HG02938 (cell line): ENCODE results near the gene ZNF624.
A peak's percentile ranks its signal among the peaks of the same experiment; 100 is the strongest.
"Not testable (repeated sequence)": the region's sequence is repeated elsewhere in the genome, so short reads cannot be mapped to it uniquely, and the experiment has no call there.

Experiments used
- ATAC-seq: cut with Tn5 transposase; IDR thresholded peaks from one replicate; pipeline ENCODE4 v1.9.1; 2021; ENCODE audit warnings: mild to moderate bottlenecking, moderate library complexity; ENCODE audit not compliant: unreplicated experiment

Gene ZNF624

DNA sequence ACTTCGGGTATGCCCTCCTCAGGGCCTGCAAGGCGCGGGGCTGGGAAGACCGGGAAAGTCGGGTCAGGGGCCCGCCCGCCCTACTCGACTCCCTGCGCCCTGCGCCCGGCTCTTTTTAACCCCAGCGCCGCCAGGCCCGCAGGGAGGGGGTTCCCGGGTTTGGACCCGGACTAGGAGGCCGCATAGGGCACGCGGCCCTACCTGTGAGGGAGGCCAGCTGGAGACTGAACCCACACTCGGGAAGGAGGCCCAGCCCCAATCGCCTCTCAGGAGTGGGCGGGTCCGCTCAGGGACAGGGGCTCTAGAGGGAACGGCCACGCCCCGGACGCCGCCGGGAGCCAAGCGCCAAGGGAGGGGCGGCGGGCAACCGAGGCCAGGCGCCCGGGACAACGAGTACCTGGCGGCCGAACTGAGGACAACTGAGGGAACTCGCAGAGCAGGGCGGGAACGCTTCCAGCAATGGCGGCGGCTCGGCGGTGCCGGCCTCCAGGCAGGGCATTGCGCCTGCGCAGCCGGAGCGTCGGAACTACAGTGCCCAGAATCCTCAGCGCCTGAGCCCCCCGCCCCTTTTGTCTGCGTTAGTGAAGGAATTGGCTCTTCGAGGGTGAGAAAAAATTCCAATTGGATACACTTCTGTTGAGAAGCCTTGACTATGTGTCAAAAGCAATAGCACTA lies at the start of gene ZNF624:
TSS of gene ZNF624 (minus strand) at position 484 of the 675 bp plus-strand sequence.
- ATAC-seq, result peak; percentile 83

DNA sequence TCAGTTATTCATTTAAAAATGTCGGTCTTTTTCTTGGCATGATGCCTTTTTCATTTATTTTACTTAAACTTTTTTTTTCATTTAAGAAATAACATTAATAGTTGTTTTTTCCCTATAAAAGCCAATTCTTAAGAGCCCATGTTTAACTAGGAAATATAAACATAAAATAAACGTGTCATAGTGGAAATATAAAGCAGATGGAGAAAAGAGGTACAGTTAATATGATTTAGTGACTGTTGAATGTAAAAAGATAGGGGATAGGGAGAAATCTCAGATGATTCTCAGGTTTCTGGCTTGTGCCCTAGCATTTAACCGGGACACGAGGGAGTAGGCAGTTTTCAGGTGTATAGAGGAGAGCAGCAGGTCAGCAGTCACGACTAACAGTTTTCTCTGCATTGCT lies 44.0 kb upstream of the ZNF624 start:
- not testable (repeated sequence) for ATAC-seq

DNA sequence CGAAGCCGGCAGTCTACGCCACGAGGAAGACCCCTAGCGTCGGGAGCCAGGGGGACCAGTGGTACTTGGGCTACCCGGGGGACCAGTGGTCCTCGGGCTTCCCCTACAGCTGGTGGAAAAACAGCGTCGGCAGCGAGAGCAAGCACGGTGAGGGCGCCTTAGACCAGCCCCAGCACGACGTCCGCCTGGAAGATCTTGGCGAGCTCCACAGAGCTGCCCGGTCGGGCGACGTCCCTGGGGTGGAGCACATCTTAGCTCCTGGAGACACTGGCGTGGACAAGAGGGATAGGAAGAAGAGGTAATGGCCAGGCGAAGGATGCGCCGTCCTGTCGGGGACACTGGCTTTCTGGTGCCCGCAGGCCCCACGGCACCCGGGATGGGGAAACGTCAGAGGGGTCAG lies 36.8 kb upstream of the ZNF624 start:
- not testable (repeated sequence) for ATAC-seq

DNA sequence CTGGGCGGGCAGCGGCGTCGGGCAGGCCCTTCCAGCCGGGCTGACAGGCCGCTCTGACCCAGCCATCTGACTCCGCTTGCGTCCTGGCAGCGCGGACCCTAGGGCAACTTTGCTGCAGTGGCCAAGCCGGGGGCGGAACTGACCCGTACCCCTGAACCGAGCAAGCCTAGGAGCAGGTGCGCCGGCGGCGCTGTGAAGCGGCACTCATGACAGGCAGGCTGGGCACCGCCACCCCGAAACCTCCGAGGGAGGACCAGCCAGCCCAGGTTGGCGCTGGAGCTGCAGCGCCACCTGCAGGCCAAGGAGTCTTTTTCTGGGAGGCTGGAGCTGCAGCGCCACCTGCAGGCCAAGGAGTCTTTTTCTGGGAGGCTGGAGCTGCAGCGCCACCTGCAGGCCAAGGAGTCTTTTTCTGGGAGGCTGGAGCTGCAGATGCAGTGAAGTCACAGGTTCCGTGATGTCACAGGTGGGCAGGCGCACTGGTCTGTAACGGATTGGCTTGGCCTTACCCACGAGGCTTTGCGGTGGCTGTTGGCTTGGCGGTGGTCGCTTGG lies 36.2 kb upstream of the ZNF624 start, which contains the start of gene CCDC144A:
TSS of gene CCDC144A (plus strand) at position 511 of the 551 bp plus-strand sequence. CDS start 160 bp downstream, outside the sequence.
- ATAC-seq, result not testable (repeated sequence)

DNA sequence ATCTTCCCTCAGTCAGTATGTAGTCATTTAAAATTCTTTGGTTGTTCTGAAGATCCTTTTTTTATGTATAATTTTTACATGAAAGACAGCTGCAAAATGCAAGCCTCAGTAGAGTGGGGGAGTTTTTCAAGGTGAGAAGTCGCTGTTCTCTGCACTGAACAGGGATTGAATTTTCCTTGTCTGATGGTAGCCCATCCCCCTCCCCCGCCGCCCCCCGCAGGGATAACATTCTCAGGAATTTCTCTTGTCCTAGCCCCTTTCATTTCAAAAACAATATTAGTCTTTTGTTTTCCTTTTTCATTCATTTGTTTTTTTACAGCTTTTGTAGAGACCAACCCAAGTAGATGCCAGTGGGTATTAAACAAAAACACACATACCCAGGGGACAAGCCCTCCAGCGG lies 33.5 kb upstream of the ZNF624 start:
- ATAC-seq, result not testable (repeated sequence)

DNA sequence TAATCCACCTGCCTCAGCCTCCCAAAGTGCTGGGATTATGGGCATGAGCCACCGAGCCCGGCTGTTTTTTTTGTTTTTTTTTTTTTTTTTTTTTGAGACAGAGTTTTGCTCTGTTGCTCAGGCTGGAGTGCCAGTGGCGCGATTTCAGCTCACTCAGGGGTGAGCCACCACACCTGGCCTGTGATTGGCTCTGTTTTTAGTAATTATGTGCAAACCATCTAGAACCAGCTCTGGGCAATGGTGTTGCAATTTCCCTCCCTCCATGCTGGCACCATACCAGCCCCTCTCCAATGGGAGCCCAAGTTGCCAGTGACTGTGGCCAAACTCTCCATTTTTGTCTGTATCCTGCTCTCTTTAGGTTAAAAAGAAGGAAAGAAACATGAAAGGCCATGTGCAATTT lies 32.4 kb upstream of the ZNF624 start:
- ATAC-seq, result not testable (repeated sequence)

DNA sequence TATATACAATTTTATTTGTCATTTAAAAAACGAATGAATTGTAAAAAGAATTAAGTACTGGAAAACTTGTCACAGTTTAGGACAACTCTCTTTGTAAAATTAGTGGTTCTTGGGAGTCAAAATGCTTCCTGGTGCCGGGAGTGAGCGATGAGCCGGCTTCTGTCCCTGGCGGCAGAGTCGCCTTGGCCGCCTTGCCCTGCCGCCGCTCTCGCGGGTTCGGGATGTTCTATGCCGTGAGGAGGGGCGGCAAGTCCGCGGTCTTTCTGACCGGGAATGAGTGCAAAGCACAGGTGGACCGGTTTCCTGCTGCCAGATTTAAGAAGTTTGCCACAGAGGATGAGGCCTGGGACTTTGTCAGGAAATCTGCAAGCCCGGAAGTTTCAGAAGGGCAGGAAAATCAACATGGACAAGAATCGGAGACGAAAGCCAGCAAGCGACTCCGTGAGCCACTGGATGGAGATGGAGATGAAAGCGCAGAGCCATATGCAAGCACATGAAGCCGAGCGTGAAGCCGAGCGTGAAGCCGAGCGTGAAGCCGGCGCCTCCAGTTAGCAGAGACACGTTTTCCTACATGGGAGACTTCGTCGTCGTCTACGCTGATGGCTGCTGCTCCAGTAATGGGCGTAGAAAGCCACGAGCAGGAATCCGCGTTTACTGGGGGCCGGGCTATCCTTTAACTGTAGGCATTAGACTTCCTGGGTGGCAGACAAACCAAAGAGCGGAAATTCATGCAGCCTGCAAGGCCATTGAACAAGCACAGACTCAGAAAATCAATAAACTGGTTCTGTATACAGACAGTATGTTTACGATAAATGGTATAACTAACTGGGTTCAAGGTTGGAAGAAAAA lies 29.9 kb upstream of the ZNF624 start:
- ATAC-seq, result not testable (repeated sequence)

DNA sequence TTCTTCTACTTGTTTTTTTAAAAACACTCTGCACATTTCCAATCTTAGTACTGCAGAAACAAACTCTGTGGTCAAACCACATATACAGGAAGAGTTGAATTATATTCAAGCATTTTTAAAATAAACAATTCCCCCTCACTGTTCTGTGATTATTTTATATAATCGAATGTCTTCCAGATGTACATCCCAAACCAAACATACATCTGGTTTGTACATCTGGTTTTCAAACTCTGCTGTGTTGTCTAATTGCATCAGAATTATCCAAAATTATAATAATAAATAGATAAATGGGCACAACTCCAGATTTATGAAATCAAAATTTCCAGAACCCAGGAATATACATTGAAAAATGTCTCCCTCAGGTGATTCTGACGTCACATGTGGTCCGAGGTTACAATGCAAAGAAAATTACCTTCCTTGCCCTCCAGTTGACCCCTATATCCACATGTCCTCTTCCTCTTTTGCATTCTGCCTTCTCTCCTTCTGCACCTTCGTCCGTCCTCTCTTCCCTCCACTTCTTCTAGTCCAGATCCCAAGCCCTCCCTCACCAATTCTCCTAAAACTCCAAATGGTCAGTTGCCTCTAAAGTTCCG lies 23.1 kb upstream of the ZNF624 start:
- ATAC-seq, result no peak

DNA sequence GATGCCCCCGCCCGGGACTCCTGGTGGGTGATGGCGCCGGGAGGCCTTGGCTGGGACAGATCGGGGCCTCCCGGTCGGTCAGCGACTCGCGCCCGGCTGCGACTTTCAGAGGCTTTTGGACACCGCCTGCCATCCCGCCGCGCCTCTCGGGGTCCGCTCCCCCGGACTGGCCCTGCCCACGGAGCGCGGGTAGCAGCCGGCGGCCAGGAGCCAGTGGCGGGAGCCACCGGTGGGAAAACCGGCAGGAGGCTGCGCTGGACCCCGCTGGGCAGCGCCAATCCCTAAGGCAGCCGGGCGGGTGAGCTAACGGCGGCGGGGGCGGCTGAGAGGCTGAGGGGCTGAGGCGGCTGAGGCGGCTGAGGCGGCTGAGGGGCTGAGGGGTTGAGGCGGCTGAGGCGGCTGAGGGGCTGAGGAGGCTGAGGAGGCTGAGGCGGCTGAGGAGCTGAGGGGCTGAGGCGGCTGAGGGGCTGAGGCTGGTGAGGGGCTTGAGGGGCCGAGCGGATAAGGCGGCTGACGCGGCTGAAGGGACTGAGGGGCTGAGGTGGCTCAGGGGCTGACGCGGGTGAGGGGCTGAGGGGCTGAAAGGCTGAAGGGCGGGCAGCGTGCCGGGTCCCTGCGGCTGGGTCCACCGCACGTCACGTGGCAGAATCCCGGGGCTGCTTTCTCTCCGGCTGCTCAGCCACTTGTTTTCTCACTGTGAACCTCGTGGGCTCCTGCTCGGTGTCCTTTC lies 13.4 kb upstream of the ZNF624 start:
- not testable (repeated sequence) for ATAC-seq

DNA sequence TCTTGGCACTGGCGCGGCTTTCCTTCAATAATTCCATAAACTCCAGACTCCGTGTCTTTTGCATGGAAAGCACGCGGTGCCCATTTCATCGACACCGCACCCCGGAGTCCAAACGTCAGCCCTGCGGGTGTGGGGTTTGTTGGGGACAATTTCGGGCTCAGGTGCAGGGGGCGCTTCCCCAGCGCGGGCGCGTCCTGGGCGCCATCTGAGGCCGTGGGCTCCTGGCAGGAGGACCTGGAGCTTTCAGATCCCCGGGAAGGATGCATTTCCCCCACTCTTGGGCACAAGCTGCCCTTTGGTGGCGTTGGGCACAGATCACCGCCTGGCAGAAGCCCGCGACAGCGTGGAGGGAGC lies 12.9 kb upstream of the ZNF624 start:
- ATAC-seq, result not testable (repeated sequence)

DNA sequence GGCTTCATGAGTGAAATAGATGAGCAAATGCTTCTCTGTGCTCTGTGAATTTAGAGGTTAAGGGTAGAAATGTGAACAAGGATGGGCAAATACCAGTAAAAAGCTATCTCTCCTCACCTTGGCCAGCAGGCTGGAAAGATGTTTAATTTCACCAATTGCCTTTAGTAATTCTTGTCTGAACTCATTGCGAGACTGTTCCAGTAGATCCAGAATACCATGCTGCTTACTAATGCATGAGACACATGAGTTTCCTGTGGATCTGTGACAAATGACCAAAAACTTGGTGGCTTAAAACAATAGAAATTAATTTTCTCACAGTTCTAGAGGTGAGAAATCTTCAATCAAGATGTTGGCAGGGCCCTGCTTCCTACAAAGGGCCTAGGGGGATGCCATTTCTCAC lies 9.3 kb upstream of the ZNF624 start:
- ATAC-seq, result no peak

DNA sequence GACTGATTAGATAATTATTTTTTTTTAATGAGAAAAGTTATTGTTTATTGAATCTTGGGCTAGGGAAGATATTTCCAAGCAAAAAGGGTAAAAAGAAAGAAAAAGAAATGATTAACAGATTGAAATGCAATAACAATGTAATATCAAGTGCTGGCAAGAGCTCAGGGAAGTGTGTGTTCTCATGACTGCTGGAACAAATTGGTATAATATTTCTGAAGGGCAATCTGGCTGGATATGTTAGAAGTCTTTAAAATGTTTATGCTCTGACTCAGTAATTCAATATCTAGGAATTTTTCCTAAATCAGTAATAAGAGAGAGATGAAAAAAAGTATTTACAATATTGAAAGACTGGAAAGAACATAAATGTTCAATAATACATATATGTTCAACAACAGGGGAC lies 7.6 kb upstream of the ZNF624 start:
- no peak for ATAC-seq

DNA sequence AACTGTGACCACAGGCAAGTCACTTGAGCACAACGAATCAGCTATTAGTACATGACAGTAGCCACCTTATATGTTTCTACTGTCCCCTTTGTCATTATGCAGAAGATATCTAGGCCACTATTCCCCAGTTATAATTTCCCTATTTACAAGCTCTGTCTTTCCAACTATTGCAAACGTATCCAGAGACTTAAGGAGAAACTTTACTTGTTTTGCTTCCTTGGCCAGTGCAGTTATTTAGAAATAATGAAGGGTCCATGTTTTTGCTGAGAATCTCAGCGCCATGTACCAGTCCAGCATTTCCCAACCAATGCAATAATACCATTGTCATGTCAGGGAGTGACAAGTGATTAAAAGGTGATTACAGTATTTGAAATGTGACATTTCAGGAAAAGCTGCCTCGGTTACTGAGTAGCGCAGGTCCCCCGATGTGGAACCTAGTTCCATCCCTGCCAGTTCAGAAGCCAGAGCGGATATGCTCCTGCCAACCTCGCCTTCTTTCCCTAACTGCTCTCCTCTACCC lies 743 bp downstream of the ZNF624 start:
- ATAC-seq, result peak; percentile 20

DNA sequence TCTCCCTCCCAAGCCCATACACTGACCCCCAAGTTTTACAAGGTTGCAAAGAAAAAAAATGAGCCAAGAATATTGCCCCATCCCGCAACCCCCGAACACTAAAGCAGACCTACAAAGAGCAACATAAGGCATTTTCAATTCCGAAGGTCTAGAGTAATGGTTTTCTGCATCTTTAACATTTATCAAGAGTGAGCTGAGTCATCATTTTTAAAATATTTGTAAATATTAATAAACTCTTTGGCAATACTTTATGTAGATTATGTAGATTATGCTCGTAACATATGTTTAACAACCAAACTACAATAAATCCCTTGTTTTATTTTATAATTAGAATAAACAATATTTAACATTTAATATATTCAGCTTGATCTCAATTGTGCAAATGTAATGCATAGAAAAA lies 1.4 kb downstream of the ZNF624 start:
- ATAC-seq, result no peak

DNA sequence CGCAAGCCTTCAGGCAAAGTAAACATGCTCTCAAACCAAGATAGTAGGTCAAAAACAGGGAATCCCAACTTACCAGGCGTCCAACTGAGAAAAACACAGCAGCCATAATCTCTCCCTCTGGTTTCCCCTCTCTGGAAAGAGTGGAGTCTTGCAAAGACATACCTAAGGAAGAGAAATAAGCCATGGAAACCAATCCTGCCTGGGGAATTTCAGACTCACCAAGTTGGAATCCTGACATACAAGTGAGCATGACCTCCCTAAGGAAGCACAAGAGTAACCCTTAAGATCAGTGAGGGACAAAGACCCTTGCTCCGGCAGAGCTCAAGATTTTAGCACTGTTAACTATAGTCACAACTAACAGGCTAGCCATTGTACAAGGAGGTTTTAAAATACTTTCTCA lies 4.1 kb downstream of the ZNF624 start:
- ATAC-seq, result no peak

DNA sequence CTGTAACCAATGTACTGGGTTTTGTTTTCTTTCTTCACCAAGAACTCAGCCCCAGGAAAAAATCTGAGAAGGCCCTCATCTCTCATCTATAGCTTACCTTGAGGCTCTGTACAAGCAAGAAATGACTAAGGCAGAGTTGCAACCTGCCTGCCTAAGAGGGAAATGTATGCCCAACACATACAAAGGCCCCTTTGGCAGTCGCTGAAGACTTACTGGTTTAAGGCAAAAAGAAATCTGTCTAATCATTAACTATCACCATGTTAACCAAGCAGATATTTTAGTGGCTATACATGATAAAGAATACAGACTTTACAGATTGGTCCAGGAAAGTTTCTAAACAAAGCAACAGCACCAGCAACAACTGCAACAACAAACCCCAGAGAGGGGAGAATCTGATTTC lies 14.2 kb downstream of the ZNF624 start:
- ATAC-seq, result no peak

DNA sequence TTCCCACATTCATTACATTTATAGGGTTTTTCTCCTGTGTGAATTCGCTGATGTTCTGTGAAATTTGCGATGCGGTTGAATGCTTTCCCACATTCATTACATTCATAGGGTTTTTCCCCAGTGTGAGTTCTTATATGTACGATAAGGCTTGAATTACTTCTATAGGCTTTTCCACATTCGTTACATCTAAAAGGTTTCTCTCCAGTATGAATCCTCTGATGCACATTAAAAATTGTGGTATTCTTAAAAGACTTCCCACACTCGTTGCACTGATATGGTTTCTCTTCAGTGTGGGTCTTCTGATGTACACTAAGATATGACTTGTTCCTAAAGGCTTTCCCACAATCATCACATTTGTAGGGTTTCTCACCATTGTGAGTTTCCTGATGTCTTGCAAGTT lies 30.4 kb downstream of the ZNF624 start:
- ATAC-seq, result no peak

DNA sequence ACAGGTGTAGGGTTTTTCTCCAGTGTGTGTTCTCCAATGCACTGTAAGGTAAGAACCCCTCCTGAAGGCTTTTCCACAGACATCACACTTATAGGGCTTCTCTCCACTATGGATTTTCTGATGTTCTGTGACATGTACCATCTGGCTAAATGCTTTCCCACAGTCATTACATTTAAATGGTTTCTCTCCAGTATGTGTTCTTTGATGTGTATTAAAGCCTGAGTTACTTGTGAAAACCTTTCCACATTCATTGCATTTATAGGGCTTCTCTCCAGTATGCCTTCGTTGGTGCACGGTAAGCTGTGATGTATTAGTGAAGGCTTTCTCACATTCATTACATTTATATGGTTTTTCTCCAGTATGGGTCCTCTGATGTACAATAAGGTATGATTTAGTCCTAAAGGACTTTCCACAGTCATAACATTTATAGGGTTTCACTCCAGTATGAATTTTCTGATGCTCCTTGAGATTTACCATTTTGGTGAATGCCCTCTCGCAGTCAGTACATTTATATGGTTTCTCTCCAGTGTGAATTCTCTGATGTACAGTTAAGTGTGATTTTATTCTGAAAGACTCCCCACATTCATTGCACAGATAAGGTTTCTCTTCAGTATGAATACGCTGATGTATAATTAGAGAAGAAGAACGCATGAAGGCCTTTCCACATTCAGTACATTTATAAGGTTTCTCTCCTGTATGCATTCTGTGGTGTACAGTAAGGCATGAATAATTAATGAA lies 30.9 kb downstream of the ZNF624 start:
- no peak for ATAC-seq

DNA sequence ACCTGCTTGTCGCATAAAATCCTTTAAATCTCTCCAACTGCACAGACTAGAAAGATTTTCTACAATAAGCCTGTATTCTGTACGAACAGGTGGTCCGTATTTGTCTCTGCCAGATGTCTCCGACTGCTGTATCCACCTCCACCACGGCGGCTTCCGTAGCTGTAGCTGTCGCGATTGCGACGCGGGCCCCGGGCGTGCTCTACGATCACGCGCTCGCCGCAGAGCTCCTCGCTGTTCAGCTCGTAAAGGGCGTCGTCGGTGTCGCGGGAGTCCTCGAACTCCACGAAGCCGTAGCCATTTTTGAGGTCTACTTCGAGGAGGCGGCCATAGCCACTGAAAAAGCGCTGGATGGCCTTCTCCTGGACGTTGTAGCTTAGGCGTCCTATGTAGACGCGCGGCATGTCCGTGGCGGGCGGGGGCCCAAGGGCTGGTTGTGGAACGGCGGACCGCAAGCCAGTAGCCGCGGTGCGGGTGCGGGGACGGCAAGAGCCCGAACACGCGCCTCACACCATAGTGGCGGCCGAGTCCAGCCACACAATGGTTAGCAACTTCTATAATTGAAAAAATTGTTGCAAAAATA lies 36.1 kb downstream of the ZNF624 start:
- no peak for ATAC-seq

DNA sequence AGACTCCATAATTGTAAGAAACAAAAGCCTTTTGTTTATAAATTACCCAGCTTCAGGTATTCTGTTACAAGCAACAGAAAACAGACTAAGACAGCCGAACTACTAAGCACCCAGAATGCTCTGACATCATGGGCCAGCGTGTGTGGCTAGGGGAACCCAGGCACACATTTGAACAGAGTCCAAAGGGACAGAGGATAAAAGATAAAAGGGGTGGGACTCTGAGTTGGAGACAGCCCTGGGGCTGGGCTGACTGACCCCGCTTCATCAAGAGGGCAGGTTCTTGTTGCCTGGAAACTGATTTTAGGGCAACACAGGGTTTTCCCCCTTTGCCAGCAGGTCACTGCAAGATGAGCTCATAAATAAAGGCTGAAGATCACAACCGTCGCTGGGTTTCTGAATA lies 54.1 kb downstream of the ZNF624 start:
- ATAC-seq, result no peak
